Mucosa of descending colon (tissue), 3 donors: ENCODE data around the gene PCDHGA11. TPM values are rescaled to one million over a fixed set of nuclear protein-coding genes. Genes with fewer than 3 reads are reported as not detected.
"Not testable (repeated sequence)": the region's sequence is repeated elsewhere in the genome, so short reads cannot be mapped to it uniquely, and the experiment has no call there.

Experiments
- ATAC-seq: fragments of 200-7000 bp; cut with Tn5 transposase; one replicate; pipeline ENCODE4 v1.9.1; 2020; ENCODE audit warnings: mild to moderate bottlenecking, moderate library complexity
- DNase-seq, 3 donors: peaks; one replicate each; pipeline ENCODE4 v3.0.0-alpha.2; 2020
- H3K36me3 ChIP-seq: fragments of 200-600 bp; one replicate; pipeline ENCODE4 v1.8.0; 2021; ENCODE audit warnings: low read depth, mild to moderate bottlenecking
- H3K4me1 ChIP-seq: fragments of 200-600 bp; one replicate; pipeline ENCODE4 v1.8.0; 2021; ENCODE audit warnings: low read depth, mild to moderate bottlenecking
- H3K4me3 ChIP-seq: fragments of 200-600 bp; one replicate; pipeline ENCODE4 v1.8.0; 2021; ENCODE audit warnings: mild to moderate bottlenecking
- H3K9me3 ChIP-seq: fragments of 200-600 bp; one replicate; pipeline ENCODE4 v1.8.0; 2021; ENCODE audit warnings: mild to moderate bottlenecking
- intact Hi-C, 2 donors: fragments of 100-400 bp; cut with DNase I in 1 of 2; cut with micrococcal nuclease in 1 of 2; formaldehyde crosslinking; loops; one replicate each; pipeline versions ENCODE4 v1.11.0 to v1.11.1; 2022; cut with DNase I, micrococcal nuclease
- total RNA-seq, 3 donors: library from RNA; stranded (reverse); fragmentation: NEBNext Ultra II Directional in 2 of 3; extraction: Animal tissue kit (Norgen Biotek cat#: 25700) in 2 of 3; gene quantifications; one replicate each; pipeline versions ENCODE4 v1.2.1 to v1.2.4, GENCODE V29; 2021 to 2023
- TF ChIP-seq, protein P1 (sequence below): fragments of 200-600 bp; IDR thresholded peaks from one replicate; pipeline ENCODE4 v1.8.0; 2022; ENCODE audit warnings: antibody characterized with exemption, mild to moderate bottlenecking
- donor health status: DM: no; HTN: no; CAD: no; lungs with moderate emphysema.
- donor health status: DM: no; HTN: no; CAD: no.
- donor health status: DM: no; HTN: yes; CAD: no.

The PCDHGA11 gene
- total RNA-seq, 3 donors from 2014 or later: 1.8 to 5.6 (median 2.6) TPM

DNA sequence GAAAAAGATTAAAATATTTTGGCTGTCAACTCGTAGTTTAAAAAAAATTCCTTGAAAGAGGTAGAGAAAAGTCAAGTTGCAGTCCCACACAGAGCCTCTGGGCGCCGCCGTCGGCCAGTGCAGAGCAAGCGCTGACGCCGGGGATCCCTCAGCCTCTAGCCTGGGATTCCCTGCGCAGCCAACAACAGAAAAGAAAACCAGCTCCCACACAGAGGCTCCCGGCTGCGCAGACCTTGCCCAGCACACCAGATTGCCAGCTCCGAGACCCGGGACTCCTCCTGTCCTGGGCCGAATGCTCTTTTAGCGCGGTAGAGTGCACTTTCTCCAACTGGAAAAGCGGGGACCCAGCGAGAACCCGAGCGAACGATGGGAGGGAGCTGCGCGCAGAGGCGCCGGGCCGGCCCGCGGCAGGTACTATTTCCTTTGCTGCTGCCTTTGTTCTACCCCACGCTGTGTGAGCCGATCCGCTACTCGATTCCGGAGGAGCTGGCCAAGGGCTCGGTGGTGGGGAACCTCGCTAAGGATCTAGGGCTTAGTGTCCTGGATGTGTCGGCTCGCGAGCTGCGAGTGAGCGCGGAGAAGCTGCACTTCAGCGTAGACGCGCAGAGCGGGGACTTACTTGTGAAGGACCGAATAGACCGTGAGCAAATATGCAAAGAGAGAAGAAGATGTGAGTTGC, 3.2 kb upstream of the PCDHGA11 start, which contains the start of gene PCDHGB7:
Gene PCDHGB7, plus strand, starts transcription at position 184 of the 679 bp plus-strand sequence. Its CDS starts 183 bp downstream, at position 367.
- H3K9me3 ChIP-seq: peaks cover 97% of the 10 kb centered on the region
- intact Hi-C loops: not testable (repeated sequence)

DNA sequence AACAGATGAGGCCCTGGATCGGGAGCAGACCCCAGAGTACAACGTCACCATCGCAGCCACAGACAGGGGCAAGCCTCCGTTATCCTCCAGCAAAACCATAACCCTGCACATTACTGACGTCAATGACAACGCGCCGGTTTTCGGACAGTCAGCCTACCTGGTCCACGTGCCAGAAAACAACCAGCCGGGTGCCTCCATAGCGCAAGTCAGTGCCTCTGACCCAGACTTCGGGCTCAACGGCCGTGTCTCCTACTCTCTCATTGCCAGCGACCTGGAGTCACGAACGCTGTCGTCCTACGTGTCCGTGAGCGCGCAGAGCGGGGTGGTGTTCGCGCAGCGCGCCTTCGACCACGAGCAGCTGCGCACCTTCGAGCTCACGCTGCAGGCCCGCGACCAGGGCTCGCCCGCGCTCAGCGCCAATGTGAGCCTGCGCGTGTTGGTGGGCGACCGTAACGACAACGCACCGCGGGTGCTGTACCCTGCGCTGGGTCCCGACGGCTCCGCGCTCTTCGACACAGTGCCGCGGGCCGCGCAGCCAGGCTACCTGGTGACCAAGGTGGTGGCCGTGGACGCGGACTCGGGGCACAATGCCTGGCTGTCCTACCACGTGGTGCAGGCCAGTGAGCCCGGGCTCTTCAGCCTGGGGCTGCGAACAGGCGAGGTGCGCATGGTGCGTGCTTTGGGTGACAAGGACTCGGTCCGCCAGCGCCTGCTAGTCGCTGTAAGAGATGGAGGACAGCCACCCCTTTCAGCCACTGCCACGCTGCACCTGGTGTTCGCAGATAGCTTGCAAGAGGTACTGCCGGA, 1.6 kb upstream of the PCDHGA11 start:
- Histone ChIP-seq H3K4me3 (no peak overlapping the region), H3K9me3 (peaks cover 98% of the 10 kb centered on the region), H3K36me3 (no peaks in the 10 kb centered on the region), H3K4me1 (no peaks in the 10 kb centered on the region)
- peak in 1 of 3 donors; percentile 46 for DNase-seq
- intact Hi-C loops: no loop called here
- TF ChIP-seq, protein P1, sequence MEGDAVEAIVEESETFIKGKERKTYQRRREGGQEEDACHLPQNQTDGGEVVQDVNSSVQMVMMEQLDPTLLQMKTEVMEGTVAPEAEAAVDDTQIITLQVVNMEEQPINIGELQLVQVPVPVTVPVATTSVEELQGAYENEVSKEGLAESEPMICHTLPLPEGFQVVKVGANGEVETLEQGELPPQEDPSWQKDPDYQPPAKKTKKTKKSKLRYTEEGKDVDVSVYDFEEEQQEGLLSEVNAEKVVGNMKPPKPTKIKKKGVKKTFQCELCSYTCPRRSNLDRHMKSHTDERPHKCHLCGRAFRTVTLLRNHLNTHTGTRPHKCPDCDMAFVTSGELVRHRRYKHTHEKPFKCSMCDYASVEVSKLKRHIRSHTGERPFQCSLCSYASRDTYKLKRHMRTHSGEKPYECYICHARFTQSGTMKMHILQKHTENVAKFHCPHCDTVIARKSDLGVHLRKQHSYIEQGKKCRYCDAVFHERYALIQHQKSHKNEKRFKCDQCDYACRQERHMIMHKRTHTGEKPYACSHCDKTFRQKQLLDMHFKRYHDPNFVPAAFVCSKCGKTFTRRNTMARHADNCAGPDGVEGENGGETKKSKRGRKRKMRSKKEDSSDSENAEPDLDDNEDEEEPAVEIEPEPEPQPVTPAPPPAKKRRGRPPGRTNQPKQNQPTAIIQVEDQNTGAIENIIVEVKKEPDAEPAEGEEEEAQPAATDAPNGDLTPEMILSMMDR: no peak
- ATAC-seq: no peak

More for the DNA sequence above, 3.2 kb upstream of the PCDHGA11 start, which contains the start of gene PCDHGB7:
- peak; percentile 55 to 63 (median 60) for DNase-seq
- H3K4me1 ChIP-seq, H3K4me3 ChIP-seq, H3K36me3 ChIP-seq: not testable (repeated sequence)
- TF ChIP-seq, protein P1: peak; percentile 9
- peak; percentile 75 for ATAC-seq

DNA sequence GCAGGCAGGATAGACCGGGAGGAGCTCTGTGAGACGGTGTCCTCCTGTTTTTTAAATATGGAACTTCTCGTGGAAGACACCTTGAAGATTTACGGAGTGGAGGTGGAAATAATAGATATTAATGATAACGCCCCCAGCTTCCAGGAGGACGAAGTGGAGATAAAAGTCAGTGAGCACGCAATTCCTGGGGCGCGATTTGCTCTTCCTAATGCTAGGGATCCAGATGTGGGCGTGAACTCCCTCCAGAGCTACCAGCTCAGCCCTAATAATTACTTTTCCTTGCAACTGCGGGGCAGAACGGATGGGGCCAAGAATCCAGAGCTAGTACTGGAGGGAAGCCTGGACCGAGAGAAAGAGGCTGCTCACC, 621 bp downstream of the PCDHGA11 start:
- peaks cover 98% of the 10 kb centered on the region for H3K9me3 ChIP-seq
- H3K36me3 ChIP-seq: no peaks in the 10 kb centered on the region
- no peak for ATAC-seq
- TF ChIP-seq, protein P1: no peak
- intact Hi-C loops: no loop called here
- H3K4me3 ChIP-seq: no peak overlapping the region
- H3K4me1 ChIP-seq: no peaks in the 10 kb centered on the region
- DNase-seq: no peak

GRCh38 chr5:141422742-141423291, 2.0 kb downstream of the PCDHGA11 start:
- DNase-seq (no peak), ATAC-seq (no peak)
- Histone ChIP-seq H3K4me1 (no peaks in the 10 kb centered on the region), H3K9me3 (peaks cover 99% of the 10 kb centered on the region), H3K4me3 (no peak overlapping the region), H3K36me3 (no peaks in the 10 kb centered on the region)
- TF ChIP-seq, protein P1: no peak
- intact Hi-C loops: no loop called here

DNA sequence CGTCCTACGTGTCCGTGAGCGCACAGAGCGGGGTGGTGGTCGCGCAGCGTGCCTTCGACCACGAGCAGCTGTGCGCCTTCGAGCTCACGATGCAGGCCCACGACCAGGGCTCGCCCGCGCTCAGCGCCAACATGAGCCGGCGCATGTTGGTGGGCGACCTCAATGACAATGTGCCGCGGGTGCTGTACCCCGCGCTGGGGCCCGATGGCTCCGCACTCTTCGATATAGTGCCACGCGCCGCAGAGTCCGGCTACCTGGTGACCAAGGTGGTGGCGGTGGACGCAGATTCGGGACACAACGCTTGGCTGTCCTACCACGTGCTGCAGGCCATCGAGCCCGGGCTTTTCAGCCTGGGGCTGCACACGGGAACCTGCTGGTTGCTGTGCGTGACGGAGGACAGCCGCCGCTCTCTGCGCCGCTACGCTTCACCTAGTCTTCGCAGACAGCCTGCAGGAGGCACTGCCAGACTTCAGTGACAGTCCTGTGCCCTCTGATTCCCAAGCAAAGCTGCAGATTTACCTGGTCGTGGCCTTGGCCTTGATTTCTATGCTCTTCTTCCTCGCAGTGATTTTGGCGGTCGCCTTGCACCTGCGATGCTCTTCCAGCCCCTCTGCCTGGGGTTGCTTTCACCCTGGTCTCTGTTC, 7.1 kb downstream of the PCDHGA11 start:
- H3K9me3 ChIP-seq: peaks cover 99% of the 10 kb centered on the region
- TF ChIP-seq, protein P1: no peak
- no peaks in the 10 kb centered on the region for H3K36me3 ChIP-seq
- intact Hi-C loops: no loop called here
- DNase-seq: no peak
- no peak overlapping the region for H3K4me3 ChIP-seq
- ATAC-seq: no peak
- H3K4me1 ChIP-seq: no peaks in the 10 kb centered on the region
